Epithelial cell of proximal tubule (primary cell): Measurements from ENCODE around the gene MAGEF1. TPM values are rescaled to one million over a fixed set of nuclear protein-coding genes. Genes with fewer than 3 reads are reported as not detected.

Source experiments
- DNase-seq: peaks from one replicate; pipeline ENCODE4 v3.0.0-alpha.2; 2011; ENCODE audit warnings: low read depth
- H3K4me3 ChIP-seq: 2 replicates; pipeline ENCODE4 v1.5.1; 2011; ENCODE audit warnings: low read depth, mild to moderate bottlenecking, low read length
- CTCF ChIP-seq: conservative IDR thresholded peaks from 2 replicates; pipeline ENCODE4 v1.5.1; 2012; ENCODE audit warnings: low read depth, mild to moderate bottlenecking, low read length
- total RNA-seq: library from RNA; depleted of rRNA; stranded (reverse); fragments of >200 nt; gene quantifications from 2 replicates; pipeline ENCODE4 v1.2.3, GENCODE V29; 2015

MAGEF1 gene
- total RNA-seq, 1 donor from 2014 or later, result 27.5 TPM

GRCh38 chr3:184756151-184757021 lies 44.5 kb upstream of the MAGEF1 start:
- H3K4me3 ChIP-seq, result no peak overlapping the region
- TF ChIP-seq CTCF, result no peak
- no peak for DNase-seq

GRCh38 chr3:184755315-184755731 lies 43.5 kb upstream of the MAGEF1 start:
- no peak overlapping the region for H3K4me3 ChIP-seq
- TF ChIP-seq CTCF, result no peak
- DNase-seq, result no peak

- no peak for DNase-seq
- no peak overlapping the region for H3K4me3 ChIP-seq
- TF ChIP-seq CTCF, result no peak
These were observed 40.5 kb upstream of the MAGEF1 start for GRCh38 chr3:184752361-184752760.

GRCh38 chr3:184751204-184752040 lies 39.6 kb upstream of the MAGEF1 start:
- no peak for TF ChIP-seq CTCF
- no peak for DNase-seq
- no peak overlapping the region for H3K4me3 ChIP-seq

- no peak overlapping the region for H3K4me3 ChIP-seq
- no peak for TF ChIP-seq CTCF
- no peak for DNase-seq
These were observed 38.7 kb upstream of the MAGEF1 start for GRCh38 chr3:184750349-184751083.

GRCh38 chr3:184749168-184749744 lies 37.4 kb upstream of the MAGEF1 start:
- TF ChIP-seq CTCF, result no peak
- no peak overlapping the region for H3K4me3 ChIP-seq
- DNase-seq, result no peak
